HFF-Myc (cell line): ENCODE data around the gene CD200.

Experiments
- DNase-seq: peaks from one replicate; pipeline ENCODE4 v3.0.0-alpha.2; 2011; ENCODE audit warnings: low read depth; ENCODE audit errors: extremely low read depth
- H3K4me3 ChIP-seq: replicated peaks from 2 replicates; pipeline ENCODE4 v1.5.1; 2011; ENCODE audit warnings: low read depth, mild to moderate bottlenecking, control low read depth, low read length
- CTCF ChIP-seq: IDR thresholded peaks from 2 replicates; pipeline ENCODE4 v1.5.1; 2012; ENCODE audit warnings: mild to moderate bottlenecking, low read depth, low read length, control low read depth; ENCODE audit errors: missing control alignments

CD200 gene

GRCh38 chr3:112302881-112303763 lies 29.8 kb upstream of the CD200 start:
- no peak for TF ChIP-seq CTCF
- peak overlapping the region; percentile 25 for H3K4me3 ChIP-seq
- no peak for DNase-seq

- no peak for TF ChIP-seq CTCF
- peak overlapping the region; percentile 25 for H3K4me3 ChIP-seq
- DNase-seq: no peak
These were observed 29.1 kb upstream of the CD200 start for GRCh38 chr3:112303764-112304325.

- H3K4me3 ChIP-seq: no peak overlapping the region
- TF ChIP-seq CTCF: peak; percentile 14
- DNase-seq: no peak
These were observed 28.3 kb upstream of the CD200 start for GRCh38 chr3:112304611-112305010.

GRCh38 chr3:112306825-112307224 lies 26.1 kb upstream of the CD200 start:
- no peak for TF ChIP-seq CTCF
- DNase-seq: no peak
- H3K4me3 ChIP-seq: no peak overlapping the region

- no peak overlapping the region for H3K4me3 ChIP-seq
- DNase-seq: no peak
- TF ChIP-seq CTCF: no peak
These were observed 25.4 kb upstream of the CD200 start for GRCh38 chr3:112307557-112307956.

GRCh38 chr3:112308151-112308911 lies 24.6 kb upstream of the CD200 start:
- no peak for DNase-seq
- H3K4me3 ChIP-seq: no peak overlapping the region
- no peak for TF ChIP-seq CTCF
